Measurements from ENCODE around the gene KLF8. TPM values are rescaled to one million over a fixed set of nuclear protein-coding genes. Genes with fewer than 3 reads are reported as not detected.

Gene KLF8
- total RNA-seq, 1 experiment from 2014 or later: 0.26 TPM

DNA sequence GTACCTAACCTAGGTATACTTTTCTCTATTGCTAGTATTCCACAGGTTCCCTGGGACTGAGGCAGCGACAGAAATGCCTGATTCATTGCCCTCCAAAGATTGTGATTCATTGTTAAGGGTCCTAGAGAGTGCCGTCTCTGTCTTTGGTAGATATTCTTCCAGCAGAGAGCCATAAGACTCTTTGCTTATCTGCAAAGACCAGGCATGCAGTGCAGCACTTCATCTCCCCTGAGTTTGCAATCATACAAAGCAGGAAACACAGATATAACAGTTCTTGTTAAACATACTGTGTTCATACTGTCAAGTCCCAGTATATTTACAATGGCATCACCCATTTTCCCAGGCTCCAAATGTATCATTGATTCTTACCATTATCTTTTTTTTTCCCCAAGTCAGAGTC lies 47.7 kb downstream of the KLF8 start:
- Histone ChIP-seq H4K20me1 (ENCODE audit: insufficient read depth, low read depth, low read length) (no peaks in the 10 kb centered on the region), H3K4me1 (ENCODE audit: low read length) (no peaks in the 10 kb centered on the region), H3K36me3 (ENCODE audit: insufficient read depth, low read length) (no peaks in the 10 kb centered on the region), H3K4me2 (ENCODE audit: low read depth, low read length, poor library complexity, severe bottlenecking) (no peak overlapping the region), H3K4me3 (ENCODE audit: low read length) (no peak overlapping the region), H3K27me3 (ENCODE audit: low read length) (no peaks in the 10 kb centered on the region), H2AFZ (ENCODE audit: low read length) (no peak overlapping the region), H3K27ac (ENCODE audit: low read length) (no peak overlapping the region), H3K9me3 (ENCODE audit: low read length) (no peaks in the 10 kb centered on the region), H3K9me2 (replicated peaks; ENCODE audit: insufficient read depth, low read length) (no peaks in the 10 kb centered on the region), H3K79me2 (ENCODE audit: low read length) (no peaks in the 10 kb centered on the region), H3K9ac (ENCODE audit: low read length) (no peak overlapping the region)
- DNase-seq: no peak

GRCh38 chrX:56281789-56282188 lies 49.6 kb downstream of the KLF8 start:
- peak; percentile 66 for DNase-seq
- H3K27me3 ChIP-seq (ENCODE audit: low read length): no peaks in the 10 kb centered on the region
- no peak overlapping the region for H3K27ac ChIP-seq (ENCODE audit: low read length)
- H3K9me2 ChIP-seq (replicated peaks; ENCODE audit: insufficient read depth, low read length): no peaks in the 10 kb centered on the region
- H3K9ac ChIP-seq (ENCODE audit: low read length): no peak overlapping the region
- H3K79me2 ChIP-seq (ENCODE audit: low read length): no peaks in the 10 kb centered on the region
- H4K20me1 ChIP-seq (ENCODE audit: insufficient read depth, low read depth, low read length): no peaks in the 10 kb centered on the region
- no peaks in the 10 kb centered on the region for H3K4me1 ChIP-seq (ENCODE audit: low read length)
- H3K36me3 ChIP-seq (ENCODE audit: insufficient read depth, low read length): no peaks in the 10 kb centered on the region
- no peak overlapping the region for H3K4me2 ChIP-seq (ENCODE audit: low read depth, low read length, poor library complexity, severe bottlenecking)
- no peaks in the 10 kb centered on the region for H3K9me3 ChIP-seq (ENCODE audit: low read length)
- H2AFZ ChIP-seq (ENCODE audit: low read length): no peak overlapping the region
- no peak overlapping the region for H3K4me3 ChIP-seq (ENCODE audit: low read length)

- Histone ChIP-seq H3K9me3 (ENCODE audit: low read length) (no peaks in the 10 kb centered on the region), H3K79me2 (ENCODE audit: low read length) (no peaks in the 10 kb centered on the region), H4K20me1 (ENCODE audit: insufficient read depth, low read depth, low read length) (no peaks in the 10 kb centered on the region), H3K4me1 (ENCODE audit: low read length) (no peaks in the 10 kb centered on the region), H3K4me2 (ENCODE audit: low read depth, low read length, poor library complexity, severe bottlenecking) (no peak overlapping the region), H3K27ac (ENCODE audit: low read length) (no peak overlapping the region), H2AFZ (ENCODE audit: low read length) (no peak overlapping the region), H3K9ac (ENCODE audit: low read length) (no peak overlapping the region), H3K36me3 (ENCODE audit: insufficient read depth, low read length) (no peaks in the 10 kb centered on the region), H3K27me3 (ENCODE audit: low read length) (no peaks in the 10 kb centered on the region), H3K9me2 (replicated peaks; ENCODE audit: insufficient read depth, low read length) (no peaks in the 10 kb centered on the region), H3K4me3 (ENCODE audit: low read length) (no peak overlapping the region)
- DNase-seq: no peak
These were observed 52.1 kb downstream of the KLF8 start for GRCh38 chrX:56284269-56284668.

DNA sequence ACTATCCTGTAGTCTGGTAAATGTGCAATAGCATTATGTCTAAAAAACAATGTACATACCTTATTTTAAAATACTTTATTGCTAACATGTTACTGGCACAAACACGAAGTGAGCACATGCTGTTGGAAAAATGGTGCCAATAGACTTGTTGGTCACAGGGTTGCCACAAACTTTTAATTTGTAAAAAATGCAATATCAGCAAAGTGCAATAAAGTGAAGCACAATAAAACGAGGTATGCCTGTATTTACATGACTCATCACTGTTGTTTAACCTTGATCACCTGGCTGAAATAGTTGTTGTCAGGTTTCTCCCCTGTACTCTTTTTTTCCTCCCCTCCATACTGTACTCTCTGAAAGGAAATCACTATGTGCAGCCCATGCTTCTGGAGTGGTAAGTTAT lies 56.5 kb downstream of the KLF8 start:
- no peaks in the 10 kb centered on the region for H3K9me3 ChIP-seq (ENCODE audit: low read length)
- H3K4me3 ChIP-seq (ENCODE audit: low read length): no peak overlapping the region
- no peaks in the 10 kb centered on the region for H3K9me2 ChIP-seq (replicated peaks; ENCODE audit: insufficient read depth, low read length)
- H4K20me1 ChIP-seq (ENCODE audit: insufficient read depth, low read depth, low read length): no peaks in the 10 kb centered on the region
- no peak overlapping the region for H2AFZ ChIP-seq (ENCODE audit: low read length)
- no peak overlapping the region for H3K4me2 ChIP-seq (ENCODE audit: low read depth, low read length, poor library complexity, severe bottlenecking)
- no peaks in the 10 kb centered on the region for H3K36me3 ChIP-seq (ENCODE audit: insufficient read depth, low read length)
- H3K79me2 ChIP-seq (ENCODE audit: low read length): no peaks in the 10 kb centered on the region
- no peaks in the 10 kb centered on the region for H3K27me3 ChIP-seq (ENCODE audit: low read length)
- no peaks in the 10 kb centered on the region for H3K4me1 ChIP-seq (ENCODE audit: low read length)
- no peak overlapping the region for H3K9ac ChIP-seq (ENCODE audit: low read length)
- DNase-seq: no peak
- H3K27ac ChIP-seq (ENCODE audit: low read length): no peak overlapping the region

- Histone ChIP-seq H3K4me3 (ENCODE audit: low read length) (no peak overlapping the region), H3K9me3 (ENCODE audit: low read length) (no peaks in the 10 kb centered on the region), H2AFZ (ENCODE audit: low read length) (no peak overlapping the region), H3K27ac (ENCODE audit: low read length) (no peak overlapping the region), H3K27me3 (ENCODE audit: low read length) (no peaks in the 10 kb centered on the region), H3K36me3 (ENCODE audit: insufficient read depth, low read length) (no peaks in the 10 kb centered on the region), H3K4me2 (ENCODE audit: low read depth, low read length, poor library complexity, severe bottlenecking) (no peak overlapping the region), H4K20me1 (ENCODE audit: insufficient read depth, low read depth, low read length) (no peaks in the 10 kb centered on the region), H3K9me2 (replicated peaks; ENCODE audit: insufficient read depth, low read length) (no peaks in the 10 kb centered on the region), H3K9ac (ENCODE audit: low read length) (no peak overlapping the region), H3K4me1 (ENCODE audit: low read length) (no peaks in the 10 kb centered on the region), H3K79me2 (ENCODE audit: low read length) (no peaks in the 10 kb centered on the region)
- no peak for DNase-seq
These were observed 57.3 kb downstream of the KLF8 start for GRCh38 chrX:56289449-56289848.

GRCh38 chrX:56308726-56309125 lies 76.6 kb downstream of the KLF8 start:
- Histone ChIP-seq H3K9ac (ENCODE audit: low read length) (no peak overlapping the region), H3K9me2 (replicated peaks; ENCODE audit: insufficient read depth, low read length) (no peaks in the 10 kb centered on the region), H3K4me3 (ENCODE audit: low read length) (no peak overlapping the region), H3K4me1 (ENCODE audit: low read length) (no peaks in the 10 kb centered on the region), H3K27ac (ENCODE audit: low read length) (no peak overlapping the region), H3K9me3 (ENCODE audit: low read length) (no peaks in the 10 kb centered on the region; the same call in 1 of the 2 replicates), H3K27me3 (ENCODE audit: low read length) (no peaks in the 10 kb centered on the region), H3K79me2 (ENCODE audit: low read length) (no peaks in the 10 kb centered on the region), H3K4me2 (ENCODE audit: low read depth, low read length, poor library complexity, severe bottlenecking) (no peak overlapping the region), H3K36me3 (ENCODE audit: insufficient read depth, low read length) (no peaks in the 10 kb centered on the region), H4K20me1 (ENCODE audit: insufficient read depth, low read depth, low read length) (no peaks in the 10 kb centered on the region), H2AFZ (ENCODE audit: low read length) (no peak overlapping the region)
- DNase-seq: no peak

DNA sequence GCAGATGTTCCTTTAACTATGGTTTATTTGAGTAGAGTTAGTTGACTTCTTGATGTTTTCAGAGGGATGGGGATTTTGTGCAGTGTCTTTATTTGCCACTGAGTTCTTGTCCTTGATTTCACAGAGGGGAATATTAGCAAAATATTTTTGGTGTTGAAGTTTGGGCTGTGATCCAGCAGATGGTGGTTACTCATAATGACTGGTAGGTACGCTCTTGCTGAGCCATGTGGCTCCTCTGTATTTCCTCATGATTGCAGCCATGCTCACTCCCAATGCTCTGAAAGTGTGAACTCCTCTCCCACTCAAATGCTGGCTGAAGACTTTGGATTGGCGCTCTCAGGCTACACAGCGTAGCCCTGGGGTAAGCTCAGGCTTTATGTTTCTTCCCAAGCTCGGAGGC lies 77.7 kb downstream of the KLF8 start:
- H3K9me3 ChIP-seq (ENCODE audit: low read length): no peaks in the 10 kb centered on the region; the same call in 1 of the 2 replicates
- no peaks in the 10 kb centered on the region for H3K36me3 ChIP-seq (ENCODE audit: insufficient read depth, low read length)
- no peaks in the 10 kb centered on the region for H3K27me3 ChIP-seq (ENCODE audit: low read length)
- H3K9me2 ChIP-seq (replicated peaks; ENCODE audit: insufficient read depth, low read length): no peaks in the 10 kb centered on the region
- H3K79me2 ChIP-seq (ENCODE audit: low read length): no peaks in the 10 kb centered on the region
- no peak overlapping the region for H3K4me2 ChIP-seq (ENCODE audit: low read depth, low read length, poor library complexity, severe bottlenecking)
- H3K4me3 ChIP-seq (ENCODE audit: low read length): no peak overlapping the region
- DNase-seq: no peak
- no peaks in the 10 kb centered on the region for H3K4me1 ChIP-seq (ENCODE audit: low read length)
- H3K9ac ChIP-seq (ENCODE audit: low read length): no peak overlapping the region
- no peak overlapping the region for H2AFZ ChIP-seq (ENCODE audit: low read length)
- H3K27ac ChIP-seq (ENCODE audit: low read length): no peak overlapping the region
- H4K20me1 ChIP-seq (ENCODE audit: insufficient read depth, low read depth, low read length): no peaks in the 10 kb centered on the region

DNA sequence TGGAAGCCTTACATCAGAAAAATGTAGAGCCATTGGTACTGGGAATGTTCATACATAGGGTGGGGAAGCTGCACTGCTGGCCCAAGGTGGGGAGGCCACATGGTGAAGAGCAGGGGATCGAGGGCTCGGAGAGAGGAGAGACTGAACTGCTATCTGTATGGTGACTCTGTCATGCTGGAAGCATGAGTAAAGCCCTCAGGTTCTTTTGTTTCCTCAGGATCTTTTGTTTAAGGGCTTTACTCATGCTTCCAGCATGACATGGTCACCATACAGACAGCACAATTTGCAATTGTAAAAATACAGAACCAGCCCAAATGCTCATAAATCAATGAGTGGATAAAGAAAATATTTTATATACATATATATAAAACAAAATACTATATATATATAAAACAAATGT lies 78.4 kb downstream of the KLF8 start:
- no peak for DNase-seq
- H3K27ac ChIP-seq (ENCODE audit: low read length): no peak overlapping the region
- H3K9ac ChIP-seq (ENCODE audit: low read length): no peak overlapping the region
- H3K27me3 ChIP-seq (ENCODE audit: low read length): no peaks in the 10 kb centered on the region
- H3K9me2 ChIP-seq (replicated peaks; ENCODE audit: insufficient read depth, low read length): no peaks in the 10 kb centered on the region
- H3K4me2 ChIP-seq (ENCODE audit: low read depth, low read length, poor library complexity, severe bottlenecking): no peak overlapping the region
- H3K79me2 ChIP-seq (ENCODE audit: low read length): no peaks in the 10 kb centered on the region
- no peaks in the 10 kb centered on the region; the same call in 1 of the 2 replicates for H3K9me3 ChIP-seq (ENCODE audit: low read length)
- H3K4me1 ChIP-seq (ENCODE audit: low read length): no peaks in the 10 kb centered on the region
- H3K36me3 ChIP-seq (ENCODE audit: insufficient read depth, low read length): no peaks in the 10 kb centered on the region
- H3K4me3 ChIP-seq (ENCODE audit: low read length): no peak overlapping the region
- no peaks in the 10 kb centered on the region for H4K20me1 ChIP-seq (ENCODE audit: insufficient read depth, low read depth, low read length)
- H2AFZ ChIP-seq (ENCODE audit: low read length): no peak overlapping the region

DNA sequence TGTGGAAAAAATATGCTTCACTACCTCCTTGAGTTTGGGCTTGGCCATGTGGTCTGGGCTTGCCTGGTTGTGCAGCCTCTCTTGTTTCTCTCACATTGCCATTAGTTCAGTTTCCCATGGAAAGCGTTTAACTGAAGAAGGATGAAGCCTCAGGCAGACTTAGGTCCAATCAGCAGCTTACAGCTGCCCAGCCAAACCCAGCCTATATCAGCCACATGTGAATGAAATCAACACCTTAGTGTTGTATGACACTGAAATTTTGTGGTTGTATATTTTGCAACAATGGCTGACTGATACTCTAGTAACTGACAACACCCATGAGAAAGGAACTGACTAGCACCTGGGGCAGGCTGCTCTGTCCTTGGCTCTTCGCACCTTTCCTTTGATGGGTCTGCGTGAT lies 81.2 kb downstream of the KLF8 start:
- H4K20me1 ChIP-seq (ENCODE audit: insufficient read depth, low read depth, low read length): no peaks in the 10 kb centered on the region

More for the DNA sequence above, 81.2 kb downstream of the KLF8 start:
- Histone ChIP-seq H3K4me2 (ENCODE audit: low read depth, low read length, poor library complexity, severe bottlenecking) (no peak overlapping the region), H3K9ac (ENCODE audit: low read length) (no peak overlapping the region), H3K9me2 (replicated peaks; ENCODE audit: insufficient read depth, low read length) (no peaks in the 10 kb centered on the region), H3K4me3 (ENCODE audit: low read length) (no peak overlapping the region), H3K36me3 (ENCODE audit: insufficient read depth, low read length) (no peaks in the 10 kb centered on the region), H3K27me3 (ENCODE audit: low read length) (no peaks in the 10 kb centered on the region), H3K9me3 (ENCODE audit: low read length) (no peaks in the 10 kb centered on the region), H2AFZ (ENCODE audit: low read length) (no peak overlapping the region), H3K79me2 (ENCODE audit: low read length) (no peaks in the 10 kb centered on the region), H3K27ac (ENCODE audit: low read length) (no peak overlapping the region), H3K4me1 (ENCODE audit: low read length) (no peaks in the 10 kb centered on the region)
- DNase-seq: no peak
